ENCODE measurements around the gene TERT. TPM values are rescaled to one million over a fixed set of nuclear protein-coding genes. Genes with fewer than 3 reads are reported as not detected.
"Not testable (repeated sequence)": the region's sequence is repeated elsewhere in the genome, so short reads cannot be mapped to it uniquely, and the experiment has no call there.

Gene TERT
- total and polyA plus RNA-seq, 2 donors (not counting 1 experiment from before 2014, with no cell fraction given): 0.24 to 0.39 TPM

- H3K9me3 ChIP-seq (ENCODE audit: control extremely low read depth in 1 of 3, control insufficient read depth in 2 of 3, insufficient read depth in 1 of 3, low read length in 2 of 3): peaks cover 0 to 17% (median 0%) of the 10 kb centered on the region in 3 donors
- no peaks in the 10 kb centered on the region for H3K4me1 ChIP-seq (ENCODE audit: control insufficient read depth in 2 of 2, insufficient read depth in 2 of 2, low read length in 2 of 2)
- H3K4me2 ChIP-seq (replicated peaks; ENCODE audit: low read depth, low read length, poor library complexity, severe bottlenecking): no peak overlapping the region
- H3K4me3 ChIP-seq (ENCODE audit: control extremely low read depth in 1 of 5, extremely low read depth in 1 of 5, insufficient read depth in 1 of 5, low read depth in 2 of 5, low read length in 4 of 5): no peak overlapping the region
- ATAC-seq (ENCODE audit: low read depth) (no peak), DNase-seq (no peak)
- ChIA-PET POLR2A (no interaction called here), CTCF (no interaction called here)
- no peaks in the 10 kb centered on the region for H3K79me2 ChIP-seq (ENCODE audit: control insufficient read depth, insufficient read depth, low read length)
- no peaks in the 10 kb centered on the region for H3K9me3 Mint-ChIP-seq (ENCODE audit: insufficient read depth)
- H3K27ac ChIP-seq (ENCODE audit: low read length in 2 of 2): no peak overlapping the region
- H3K27ac Mint-ChIP-seq: no peak overlapping the region
- TF ChIP-seq CTCF (IDR thresholded peaks at IDR 0.05) (no peak), EZH2 (IDR thresholded peaks at IDR 0.05; ENCODE audit: borderline replicate concordance, insufficient read depth, low read depth, low read length, poor library complexity, severe bottlenecking) (no peak)
- no peak overlapping the region for H2AFZ ChIP-seq (ENCODE audit: insufficient read depth, low read depth, low read length, poor library complexity, severe bottlenecking)
- H3K36me3 ChIP-seq (replicated peaks in 1 of 2; ENCODE audit: control extremely low read depth in 1 of 2, control insufficient read depth in 1 of 2, extremely low read depth in 1 of 2, insufficient read depth in 2 of 2, low read length in 1 of 2): no peaks in the 10 kb centered on the region
- no peak overlapping the region for H3K9ac ChIP-seq (ENCODE audit: low read length)
- no peaks in the 10 kb centered on the region for H3K27me3 ChIP-seq (replicated peaks in 1 of 4; ENCODE audit: control extremely low read depth in 1 of 4, control insufficient read depth in 3 of 4, insufficient read depth in 4 of 4, low read length in 3 of 4)
- H3K4me3 Mint-ChIP-seq: no peak overlapping the region
- H4K20me1 ChIP-seq (ENCODE audit: control insufficient read depth, insufficient read depth, low read length, poor library complexity, severe bottlenecking): no peaks in the 10 kb centered on the region
- 93% methylated on average over 13 of the region's 13 CpGs for WGBS (ENCODE audit: insufficient coverage)
- H3K27me3 Mint-ChIP-seq: no peaks in the 10 kb centered on the region
- intact Hi-C loops (cut with micrococcal nuclease): no loop called here
- no peaks in the 10 kb centered on the region for H3K4me1 Mint-ChIP-seq
Measured at GRCh38 chr5:1268056-1268455, 26.8 kb downstream of the TERT start.

GRCh38 chr5:1267464-1267863 is 27.4 kb downstream of the TERT start:
- H3K4me1 ChIP-seq (ENCODE audit: control insufficient read depth in 2 of 2, insufficient read depth in 2 of 2, low read length in 2 of 2); H3K27ac ChIP-seq (ENCODE audit: low read length in 2 of 2); H3K27me3 ChIP-seq (replicated peaks in 1 of 4; ENCODE audit: control extremely low read depth in 1 of 4, control insufficient read depth in 3 of 4, insufficient read depth in 4 of 4, low read length in 3 of 4); ATAC-seq (ENCODE audit: low read depth); CTCF ChIA-PET; H2AFZ ChIP-seq (ENCODE audit: insufficient read depth, low read depth, low read length, poor library complexity, severe bottlenecking); H3K9ac ChIP-seq (ENCODE audit: low read length); H4K20me1 ChIP-seq (ENCODE audit: control insufficient read depth, insufficient read depth, low read length, poor library complexity, severe bottlenecking); H3K4me3 ChIP-seq (ENCODE audit: control extremely low read depth in 1 of 5, extremely low read depth in 1 of 5, insufficient read depth in 1 of 5, low read depth in 2 of 5, low read length in 4 of 5); POLR2A ChIA-PET; DNase-seq; H3K27me3 Mint-ChIP-seq; intact Hi-C loops (cut with micrococcal nuclease); H3K27ac Mint-ChIP-seq; H3K4me1 Mint-ChIP-seq; H3K9me3 Mint-ChIP-seq (ENCODE audit: insufficient read depth); H3K79me2 ChIP-seq (ENCODE audit: control insufficient read depth, insufficient read depth, low read length); H3K4me3 Mint-ChIP-seq; H3K36me3 ChIP-seq (replicated peaks in 1 of 2; ENCODE audit: control extremely low read depth in 1 of 2, control insufficient read depth in 1 of 2, extremely low read depth in 1 of 2, insufficient read depth in 2 of 2, low read length in 1 of 2); H3K4me2 ChIP-seq (replicated peaks; ENCODE audit: low read depth, low read length, poor library complexity, severe bottlenecking): not testable (repeated sequence)
- no CpG with 5 or more reads among the region's 5 CpGs for WGBS (ENCODE audit: insufficient coverage)
- H3K9me3 ChIP-seq (ENCODE audit: control extremely low read depth in 1 of 3, control insufficient read depth in 2 of 3, insufficient read depth in 1 of 3, low read length in 2 of 3): peaks cover 0 to 23% (median 5%) of the 10 kb centered on the region in 3 donors
